Measurements from ENCODE around the gene PROK1.

DNA sequence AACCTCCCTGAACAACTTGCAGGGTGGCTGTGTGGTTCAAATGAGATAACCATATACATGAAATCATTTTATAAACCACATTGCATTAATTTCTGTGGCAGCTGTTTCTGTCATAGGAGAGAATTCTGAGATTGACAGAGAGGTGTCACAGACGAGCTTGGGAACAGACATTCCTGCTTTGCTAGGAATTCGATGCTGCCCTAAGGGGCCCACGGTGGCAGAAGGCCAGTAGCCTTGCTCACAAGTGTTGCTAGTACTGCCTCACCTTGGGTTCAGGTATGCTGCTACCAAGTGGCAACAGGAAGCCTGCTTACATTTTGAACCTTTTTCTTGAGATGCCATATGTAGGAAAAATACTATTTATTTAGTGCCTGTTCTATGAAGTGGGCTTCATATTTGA, 54.6 kb downstream of the PROK1 start:
- TF ChIP-seq, protein P1, sequence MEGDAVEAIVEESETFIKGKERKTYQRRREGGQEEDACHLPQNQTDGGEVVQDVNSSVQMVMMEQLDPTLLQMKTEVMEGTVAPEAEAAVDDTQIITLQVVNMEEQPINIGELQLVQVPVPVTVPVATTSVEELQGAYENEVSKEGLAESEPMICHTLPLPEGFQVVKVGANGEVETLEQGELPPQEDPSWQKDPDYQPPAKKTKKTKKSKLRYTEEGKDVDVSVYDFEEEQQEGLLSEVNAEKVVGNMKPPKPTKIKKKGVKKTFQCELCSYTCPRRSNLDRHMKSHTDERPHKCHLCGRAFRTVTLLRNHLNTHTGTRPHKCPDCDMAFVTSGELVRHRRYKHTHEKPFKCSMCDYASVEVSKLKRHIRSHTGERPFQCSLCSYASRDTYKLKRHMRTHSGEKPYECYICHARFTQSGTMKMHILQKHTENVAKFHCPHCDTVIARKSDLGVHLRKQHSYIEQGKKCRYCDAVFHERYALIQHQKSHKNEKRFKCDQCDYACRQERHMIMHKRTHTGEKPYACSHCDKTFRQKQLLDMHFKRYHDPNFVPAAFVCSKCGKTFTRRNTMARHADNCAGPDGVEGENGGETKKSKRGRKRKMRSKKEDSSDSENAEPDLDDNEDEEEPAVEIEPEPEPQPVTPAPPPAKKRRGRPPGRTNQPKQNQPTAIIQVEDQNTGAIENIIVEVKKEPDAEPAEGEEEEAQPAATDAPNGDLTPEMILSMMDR (IDR thresholded peaks at IDR 0.05), result no peak
- TF ChIP-seq EZH2 (IDR thresholded peaks at IDR 0.05; ENCODE audit: borderline replicate concordance, insufficient read depth, low read depth, low read length, poor library complexity, severe bottlenecking), result no peak

All from B cell (primary cell).